ENCODE measurements around the gene NT5C3A. TPM values are rescaled to one million over a fixed set of nuclear protein-coding genes. Genes with fewer than 3 reads are reported as not detected.
A peak's percentile ranks its signal among the peaks of the same experiment; 100 is the strongest.

Gene NT5C3A
- total and polyA plus RNA-seq, 9 of the 15 experiments (the other 6 are each of a cell fraction or from before 2014, with no cell fraction given) = 18.6 to 60.1 (median 40.0) TPM

DNA sequence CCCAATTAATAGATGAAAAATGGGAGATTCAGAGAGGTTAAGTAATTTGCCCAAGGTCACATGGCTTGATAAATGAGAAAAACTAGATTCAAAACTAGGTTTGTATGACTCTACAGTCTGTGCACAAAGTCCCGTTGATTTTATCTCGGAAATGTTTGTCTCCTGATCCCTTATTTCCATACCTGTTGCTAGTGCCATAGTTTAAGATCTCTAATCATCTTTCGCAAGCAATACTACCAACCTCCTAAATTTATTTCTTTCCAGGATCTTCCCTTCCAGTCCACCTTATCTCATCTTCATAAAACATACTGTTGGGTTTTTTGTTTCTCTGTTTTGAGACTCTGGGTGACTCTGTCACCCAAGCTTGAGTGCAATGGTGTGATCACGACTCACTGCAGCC is 2.9 kb downstream of the NT5C3A start (continued):
- TF ChIP-seq MTA3 (IDR thresholded peaks at IDR 0.05; ENCODE audit: borderline replicate concordance) (no peak), SRSF9 (IDR thresholded peaks at IDR 0.05; ENCODE audit: borderline replicate concordance, low read depth, low read length) (no peak), ZFP36 (IDR thresholded peaks at IDR 0.05; ENCODE audit: low read depth, low read length, partially characterized antibody) (no peak), SIX5 (IDR thresholded peaks at IDR 0.05; ENCODE audit: borderline replicate concordance in 1 of 2, insufficient read depth in 1 of 2, low read depth in 1 of 2, low read length in 2 of 2) (no peak), NCOA1 (IDR thresholded peaks at IDR 0.05; ENCODE audit: low read depth) (no peak)

- Histone ChIP-seq H3K36me3 (ENCODE audit: control insufficient read depth, insufficient read depth, low read length) (peaks cover 31% of the 10 kb centered on the region; the same call in 2 of the 3 replicates), H4K20me1 (replicated peaks; ENCODE audit: control insufficient read depth, insufficient read depth, low read length) (no peaks in the 10 kb centered on the region), H2AFZ (ENCODE audit: low read depth, low read length) (no peak overlapping the region), H3K4me1 (replicated peaks in 1 of 2; ENCODE audit: control insufficient read depth in 2 of 2, insufficient read depth in 2 of 2, low read length in 2 of 2) (peaks cover 5 to 26% of the 10 kb centered on the region in 2 experiments; a peak in 4 of 5 replicates), H3K27me3 (ENCODE audit: control insufficient read depth in 2 of 2, insufficient read depth in 2 of 2, low read length in 2 of 2) (no peaks in the 10 kb centered on the region), H3K79me2 (ENCODE audit: control insufficient read depth, insufficient read depth, low read length) (peaks cover 98% of the 10 kb centered on the region), H3K4me3 (no peak overlapping the region), H3K9me3 (replicated peaks; ENCODE audit: control insufficient read depth, insufficient read depth, low read depth, low read length) (no peaks in the 10 kb centered on the region), H3K9ac (ENCODE audit: insufficient read depth in 1 of 2, low read depth in 2 of 2, low read length in 2 of 2) (no peak overlapping the region), H3K4me2 (ENCODE audit: insufficient read depth, low read length) (no peak overlapping the region), H3K9me1 (ENCODE audit: control insufficient read depth, insufficient read depth, low read length) (no peaks in the 10 kb centered on the region), H3K27ac (ENCODE audit: extremely low read depth, low read depth, low read length) (peak overlapping the region; percentile 15; the same call in 1 of the 3 replicates)
- POLR2A ChIA-PET = interaction anchor here (0.7 to 4.4 kb wide), 7 partner anchors 7 to 180 kb away, joined by 3 to 33 read pairs (median 5); partner anchors contain the start of gene NT5C3A
- CTCF ChIA-PET (ENCODE audit: low intra/inter-chr PET ratio) = no interaction called here
- no peak for TF ChIP-seq MGA (IDR thresholded peaks at IDR 0.05)
- FAIRE-seq (no peak), ATAC-seq (no peak), DNase-seq (ENCODE audit: extremely low read depth in 1 of 4, low spot score in 3 of 4) (no peak)
- intact Hi-C loops (cut with micrococcal nuclease) = loop anchor here (10.0 kb wide), 1 partner anchor 290 kb away; no protein-coding TSS in a partner anchor
- WGBS (ENCODE audit: insufficient coverage, low coverage, missing lambda C conversion rate) = 91% methylated on average over 5 of the region's 5 CpGs
- no TSS peak for BruUV-seq (replicated peaks)
- in situ Hi-C loops (cut with MboI) = no loop called here
Observed at GRCh38 chr7:33055158-33055557, 7.4 kb downstream of the NT5C3A start.
